ENCODE measurements around the gene SLMAP. TPM values are rescaled to one million over a fixed set of nuclear protein-coding genes. Genes with fewer than 3 reads are reported as not detected.

The SLMAP gene
- total RNA-seq, 1 donor = 44.1 TPM

DNA sequence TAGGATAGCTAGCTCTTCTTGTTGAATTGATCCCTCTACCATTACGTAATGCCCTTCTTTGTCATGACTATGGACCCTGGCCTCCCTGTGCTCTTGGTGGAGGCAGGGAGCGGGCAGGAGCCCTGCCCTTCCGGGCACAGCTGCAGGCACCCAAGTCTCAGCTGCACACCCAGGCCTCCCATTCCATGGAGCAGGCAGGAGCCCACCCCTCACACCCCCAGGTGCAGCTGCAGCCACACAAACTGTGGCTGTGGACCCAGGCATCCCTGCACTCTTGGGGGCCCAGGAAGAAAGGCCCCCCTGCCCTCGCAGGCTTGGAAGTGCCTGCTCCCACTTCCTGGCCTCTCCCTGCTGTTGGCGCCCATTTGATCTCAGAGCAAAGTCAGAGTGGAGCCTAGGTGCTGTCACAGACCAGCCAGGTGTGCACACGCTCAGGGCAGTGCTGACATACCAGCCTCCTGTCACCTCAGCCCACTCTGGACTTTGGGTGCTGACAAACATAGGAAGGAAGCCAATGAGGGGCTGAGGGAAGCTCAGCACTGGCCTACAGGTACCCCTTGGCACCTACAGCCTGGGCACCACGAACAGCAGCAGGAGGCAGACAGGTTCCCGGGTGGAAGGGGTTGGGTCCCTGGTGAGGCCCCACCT is 53.0 kb downstream of the SLMAP start:
- no peak overlapping the region for H3K4me3 ChIP-seq (ENCODE audit: low read depth, low read length)
- TF ChIP-seq, protein P1, sequence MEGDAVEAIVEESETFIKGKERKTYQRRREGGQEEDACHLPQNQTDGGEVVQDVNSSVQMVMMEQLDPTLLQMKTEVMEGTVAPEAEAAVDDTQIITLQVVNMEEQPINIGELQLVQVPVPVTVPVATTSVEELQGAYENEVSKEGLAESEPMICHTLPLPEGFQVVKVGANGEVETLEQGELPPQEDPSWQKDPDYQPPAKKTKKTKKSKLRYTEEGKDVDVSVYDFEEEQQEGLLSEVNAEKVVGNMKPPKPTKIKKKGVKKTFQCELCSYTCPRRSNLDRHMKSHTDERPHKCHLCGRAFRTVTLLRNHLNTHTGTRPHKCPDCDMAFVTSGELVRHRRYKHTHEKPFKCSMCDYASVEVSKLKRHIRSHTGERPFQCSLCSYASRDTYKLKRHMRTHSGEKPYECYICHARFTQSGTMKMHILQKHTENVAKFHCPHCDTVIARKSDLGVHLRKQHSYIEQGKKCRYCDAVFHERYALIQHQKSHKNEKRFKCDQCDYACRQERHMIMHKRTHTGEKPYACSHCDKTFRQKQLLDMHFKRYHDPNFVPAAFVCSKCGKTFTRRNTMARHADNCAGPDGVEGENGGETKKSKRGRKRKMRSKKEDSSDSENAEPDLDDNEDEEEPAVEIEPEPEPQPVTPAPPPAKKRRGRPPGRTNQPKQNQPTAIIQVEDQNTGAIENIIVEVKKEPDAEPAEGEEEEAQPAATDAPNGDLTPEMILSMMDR (IDR thresholded peaks at IDR 0.05; ENCODE audit: insufficient read depth, low read length) = no peak
- no peak for DNase-seq (ENCODE audit: low read depth)

DNA sequence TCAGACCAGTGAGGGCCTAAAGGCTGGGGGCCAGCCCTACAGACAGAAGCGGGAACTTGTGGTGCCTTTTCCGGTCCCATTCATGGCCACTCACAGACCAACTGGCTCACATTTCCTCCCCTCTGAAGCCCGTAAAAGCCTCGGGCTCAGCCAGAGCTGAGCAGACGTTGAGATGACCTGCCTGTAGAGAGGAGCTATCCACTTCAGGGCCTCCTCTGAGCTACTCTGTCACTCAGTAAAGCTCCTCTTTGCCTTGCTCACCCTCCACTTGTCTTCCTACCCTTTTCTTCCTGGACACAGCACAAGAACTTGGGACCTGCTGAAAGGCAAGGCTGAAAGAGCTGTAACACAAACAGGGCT is 53.5 kb downstream of the SLMAP start:
- TF ChIP-seq, protein P1 (IDR thresholded peaks at IDR 0.05; ENCODE audit: insufficient read depth, low read length) = no peak
- no peak overlapping the region for H3K4me3 ChIP-seq (ENCODE audit: low read depth, low read length)
- no peak for DNase-seq (ENCODE audit: low read depth)

DNA sequence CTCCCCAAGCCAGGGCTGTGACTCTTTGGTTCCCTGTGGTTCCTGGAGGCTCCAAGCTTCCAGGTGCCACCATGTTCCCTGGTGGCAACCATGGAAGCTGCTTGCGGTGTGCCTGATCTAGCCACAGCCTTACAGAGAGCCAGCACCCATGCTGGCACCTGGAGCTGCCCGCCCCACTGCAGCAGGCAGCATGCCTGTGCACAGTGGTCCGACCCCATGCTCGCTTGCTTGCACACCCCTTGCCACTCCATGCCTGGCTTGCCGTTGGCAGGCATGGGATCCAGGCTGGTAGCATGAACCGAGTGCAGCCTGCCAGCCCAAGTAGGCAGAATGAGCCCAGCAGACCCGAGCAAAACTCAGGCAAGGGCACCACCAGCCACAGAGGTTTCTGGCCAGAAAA is 53.9 kb downstream of the SLMAP start:
- no peak for DNase-seq (ENCODE audit: low read depth)
- TF ChIP-seq, protein P1 (IDR thresholded peaks at IDR 0.05; ENCODE audit: insufficient read depth, low read length) = no peak
- no peak overlapping the region for H3K4me3 ChIP-seq (ENCODE audit: low read depth, low read length)

DNA sequence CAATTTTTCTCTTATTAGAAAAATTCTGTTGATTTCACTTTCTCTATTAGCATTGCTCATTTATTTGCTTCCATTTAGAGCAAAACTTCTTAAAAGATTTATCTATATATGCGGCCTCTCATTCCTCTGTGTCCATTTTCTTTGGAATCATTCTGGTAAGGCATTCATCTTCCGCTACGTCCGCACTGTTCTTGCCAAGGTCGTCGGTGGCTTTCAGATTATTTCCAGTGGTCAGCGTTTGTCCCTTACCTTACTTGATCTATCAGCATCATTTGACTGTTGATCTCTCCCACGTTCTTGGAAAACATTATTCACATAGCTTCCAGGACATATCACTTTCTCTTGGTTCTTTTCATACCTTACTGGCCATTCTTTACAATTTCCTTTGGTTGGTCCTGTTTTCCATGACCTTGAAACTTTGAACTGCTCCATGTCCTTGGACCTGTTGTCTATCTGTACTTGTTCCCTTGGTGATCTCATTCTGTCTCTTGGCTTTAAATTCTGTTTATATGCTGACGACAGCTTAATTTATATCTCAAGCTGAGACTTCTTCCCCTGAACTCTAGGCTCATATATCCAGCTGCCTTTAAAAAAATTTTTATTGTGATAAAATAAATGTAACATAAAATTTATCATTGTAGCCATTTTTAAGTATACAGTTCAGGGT is 54.5 kb downstream of the SLMAP start:
- DNase-seq (ENCODE audit: low read depth) = no peak
- TF ChIP-seq, protein P1 (IDR thresholded peaks at IDR 0.05; ENCODE audit: insufficient read depth, low read length) = no peak
- H3K4me3 ChIP-seq (ENCODE audit: low read depth, low read length) = no peak overlapping the region

DNA sequence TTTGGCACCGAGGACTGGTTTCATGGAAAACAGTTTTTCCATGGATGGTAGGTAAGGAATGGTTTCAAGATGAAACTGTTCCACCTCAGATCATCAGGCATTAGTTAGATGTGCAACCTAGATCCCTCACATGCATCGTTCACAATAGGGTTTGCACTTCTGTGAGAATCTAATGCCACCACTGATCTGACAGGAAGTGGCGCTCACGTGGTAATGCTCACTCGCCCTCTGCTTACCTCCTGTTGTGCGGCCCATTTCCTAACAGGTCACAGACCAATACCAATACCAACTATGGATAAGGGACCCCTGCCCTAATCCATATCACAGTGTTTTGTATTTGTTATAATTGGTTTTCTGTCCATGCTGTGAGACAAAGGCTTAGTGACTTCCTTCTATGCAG is 58.9 kb downstream of the SLMAP start:
- TF ChIP-seq, protein P1 (IDR thresholded peaks at IDR 0.05; ENCODE audit: insufficient read depth, low read length) = no peak
- DNase-seq (ENCODE audit: low read depth) = no peak

DNA sequence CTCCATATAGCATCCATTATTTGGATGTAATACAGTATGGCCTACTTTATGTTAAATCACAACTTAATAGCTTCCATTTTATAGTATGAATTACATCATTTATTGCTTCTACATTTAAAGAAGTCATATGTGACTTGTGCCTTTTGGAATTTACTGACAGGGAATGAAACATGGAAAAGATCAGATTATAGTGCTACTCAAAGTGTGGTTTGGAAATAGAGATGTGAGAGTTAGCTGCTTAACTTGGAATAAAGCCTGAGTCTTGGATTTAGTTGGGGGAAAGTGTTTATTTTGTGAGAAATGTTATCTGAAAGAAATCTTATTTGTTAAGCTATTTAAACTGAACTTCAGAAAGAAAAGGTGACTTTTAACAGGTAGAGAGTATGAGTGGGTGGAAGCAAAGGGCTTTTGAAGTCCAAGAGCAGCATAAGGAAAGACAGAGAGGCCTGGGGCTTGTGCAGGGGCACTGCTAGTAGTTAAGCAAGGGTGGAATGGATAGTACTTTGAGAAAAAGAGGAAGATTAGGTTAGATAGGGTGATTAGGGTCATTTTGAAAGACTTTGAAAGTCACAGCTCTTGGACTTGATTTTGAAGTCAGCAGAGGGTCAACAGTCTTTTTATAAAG is 60.5 kb downstream of the SLMAP start:
- no peak overlapping the region for H3K4me3 ChIP-seq (ENCODE audit: low read depth, low read length)
- DNase-seq (ENCODE audit: low read depth) = peak; percentile 41
- TF ChIP-seq, protein P1 (IDR thresholded peaks at IDR 0.05; ENCODE audit: insufficient read depth, low read length) = no peak

More for the DNA sequence above, 58.9 kb downstream of the SLMAP start:
- H3K4me3 ChIP-seq (ENCODE audit: low read depth, low read length) = no peak overlapping the region
